Measurements from ENCODE around the gene GPR84.

Gene GPR84

DNA sequence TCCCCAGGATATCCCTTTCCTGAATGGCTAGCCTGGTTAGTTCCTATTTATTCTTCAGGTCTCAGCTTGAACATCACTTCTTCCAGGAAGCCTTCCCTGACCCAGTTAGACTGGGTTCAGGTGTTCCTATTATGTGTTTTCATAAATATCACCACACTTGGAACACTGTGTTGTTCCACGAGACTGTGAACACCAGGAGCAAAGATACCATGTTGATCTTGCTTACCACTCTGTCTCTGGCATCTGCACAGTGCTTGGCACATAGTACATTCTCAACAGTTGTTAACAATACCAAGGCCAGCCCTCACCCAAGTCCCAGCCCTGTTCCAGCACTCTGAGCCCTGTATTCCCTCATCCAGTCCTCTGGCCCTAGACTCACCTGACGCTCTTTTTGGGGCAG is 33.9 kb upstream of the GPR84 start:
- DNase-seq (ENCODE audit: low read depth) = no peak
- H3K4me3 ChIP-seq (ENCODE audit: low read depth, low read length) = no peak overlapping the region
- TF ChIP-seq CTCF (conservative IDR thresholded peaks at IDR 0.05; ENCODE audit: low read depth, low read length) = no peak

GRCh38 chr12:54397157-54397556 is 32.9 kb upstream of the GPR84 start:
- no peak for TF ChIP-seq CTCF (conservative IDR thresholded peaks at IDR 0.05; ENCODE audit: low read depth, low read length)
- no peak overlapping the region for H3K4me3 ChIP-seq (ENCODE audit: low read depth, low read length)
- no peak for DNase-seq (ENCODE audit: low read depth)

DNA sequence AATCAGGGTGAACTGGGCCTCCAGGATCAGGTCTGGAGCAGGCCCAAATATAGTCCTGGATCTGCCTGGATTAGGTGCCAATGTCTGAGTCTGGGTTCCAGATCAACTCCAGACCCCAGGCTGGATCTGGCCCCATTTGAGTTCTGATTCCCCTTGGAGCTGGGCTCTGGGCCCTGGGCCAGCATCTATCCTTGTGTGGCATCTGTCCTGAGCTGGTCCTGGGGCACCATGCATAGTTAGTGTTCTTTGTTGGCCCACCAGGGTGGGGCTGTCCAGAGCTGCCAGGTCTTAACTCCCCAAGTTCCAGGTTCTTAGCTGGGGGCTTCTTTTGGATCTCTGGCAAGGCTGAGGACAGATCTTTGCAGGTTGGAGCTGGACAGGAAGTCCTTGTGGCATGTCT is 31.3 kb upstream of the GPR84 start:
- TF ChIP-seq CTCF (conservative IDR thresholded peaks at IDR 0.05; ENCODE audit: low read depth, low read length) = no peak

DNA sequence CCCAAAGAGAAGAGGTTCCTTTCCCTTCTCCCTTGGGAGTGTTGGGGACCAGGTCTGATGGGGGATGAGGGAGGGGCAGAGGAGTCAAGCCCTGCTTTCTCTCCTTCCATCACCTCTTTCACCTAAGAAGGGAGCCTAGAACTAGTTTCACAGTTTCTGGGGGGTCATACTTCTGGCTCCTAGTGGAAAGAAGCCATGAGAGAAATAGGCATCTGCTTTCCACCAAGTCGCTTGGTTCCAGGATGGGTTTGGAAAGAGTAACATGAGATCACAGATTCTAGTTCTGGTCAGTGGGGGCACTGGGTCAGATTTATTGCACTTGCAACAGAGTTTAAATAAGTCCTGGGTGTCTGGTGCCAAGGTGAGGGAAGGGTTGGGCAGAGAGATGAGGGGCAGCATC is 30.7 kb upstream of the GPR84 start:
- H3K4me3 ChIP-seq (ENCODE audit: low read depth, low read length) = no peak overlapping the region
- DNase-seq (ENCODE audit: low read depth) = no peak
- TF ChIP-seq CTCF (conservative IDR thresholded peaks at IDR 0.05; ENCODE audit: low read depth, low read length) = no peak

More for the DNA sequence above, 31.3 kb upstream of the GPR84 start:
- H3K4me3 ChIP-seq (ENCODE audit: low read depth, low read length) = no peak overlapping the region
- DNase-seq (ENCODE audit: low read depth) = no peak

DNA sequence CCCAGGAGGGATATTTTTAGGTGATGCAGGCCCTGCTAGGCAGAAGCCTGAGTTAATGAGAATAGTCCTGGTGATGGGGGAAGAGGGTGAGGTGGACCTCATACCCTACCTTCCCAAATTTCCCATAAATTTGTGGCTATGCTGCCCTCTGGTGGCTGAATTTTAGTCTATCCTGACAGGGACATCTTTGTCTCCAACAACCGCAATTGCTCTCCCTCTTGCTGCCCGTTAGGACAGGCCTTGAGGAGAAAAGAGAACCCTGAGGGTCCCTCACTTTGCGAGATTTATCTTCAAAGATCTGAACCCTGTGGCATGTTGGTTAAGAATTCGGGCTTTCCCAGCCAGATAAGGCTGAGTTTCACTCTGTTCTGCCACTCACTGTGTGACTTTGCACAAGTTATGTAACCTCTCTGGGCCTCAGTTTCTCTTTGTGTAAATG is 30.0 kb upstream of the GPR84 start:
- TF ChIP-seq CTCF (conservative IDR thresholded peaks at IDR 0.05; ENCODE audit: low read depth, low read length) = peak; percentile 76
- no peak overlapping the region for H3K4me3 ChIP-seq (ENCODE audit: low read depth, low read length)
- peak; percentile 59 for DNase-seq (ENCODE audit: low read depth)

GRCh38 chr12:54393743-54394142 is 29.5 kb upstream of the GPR84 start:
- no peak for DNase-seq (ENCODE audit: low read depth)
- no peak for TF ChIP-seq CTCF (conservative IDR thresholded peaks at IDR 0.05; ENCODE audit: low read depth, low read length)
- no peak overlapping the region for H3K4me3 ChIP-seq (ENCODE audit: low read depth, low read length)

DNA sequence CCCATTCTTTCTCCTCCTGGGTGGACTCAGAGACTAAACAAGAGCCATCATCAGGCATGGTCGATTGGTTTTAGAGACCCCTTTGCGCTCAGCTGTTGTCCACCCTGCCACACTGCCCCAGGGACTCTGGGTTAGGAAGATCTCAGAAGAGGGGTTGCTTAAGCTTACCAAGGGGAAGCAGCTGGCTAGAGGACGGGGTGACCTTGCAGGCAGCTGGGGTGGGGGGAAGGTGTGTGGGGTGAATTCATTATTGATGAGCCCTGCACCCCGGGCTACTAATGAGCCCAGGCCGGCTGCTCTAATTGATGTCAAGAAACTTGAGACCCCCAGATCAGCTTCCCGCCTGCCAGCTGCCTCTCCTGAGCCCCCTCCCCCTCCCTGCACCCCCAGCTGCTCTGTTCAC is 28.9 kb upstream of the GPR84 start:
- no peak overlapping the region for H3K4me3 ChIP-seq (ENCODE audit: low read depth, low read length)
- no peak for TF ChIP-seq CTCF (conservative IDR thresholded peaks at IDR 0.05; ENCODE audit: low read depth, low read length)
- no peak for DNase-seq (ENCODE audit: low read depth)
